SU-DHL-6 (cell line): Measurements from ENCODE around the gene ZNF91.

Experiments used
- CTCF ChIP-seq: fragments of 200-600 bp; sonication (generic); IDR thresholded peaks from one replicate; pipeline ENCODE4 v1.5.1; 2017; ENCODE audit warnings: antibody characterized with exemption, mild to moderate bottlenecking, low read length, moderate library complexity; ENCODE audit not compliant: insufficient read depth, poor library complexity, severe bottlenecking
- EZH2phosphoT487 ChIP-seq: fragments of 200-600 bp; sonication (generic), shearing (Covaris generic); conservative IDR thresholded peaks from 2 replicates; pipeline ENCODE4 v1.6.1; 2018; ENCODE audit warnings: mild to moderate bottlenecking, antibody characterized with exemption, low read length, moderate library complexity, mixed read lengths

GRCh38 chr19:23436318-23436717 lies 41.0 kb upstream of the ZNF91 start:
- no peak for TF ChIP-seq CTCF
- TF ChIP-seq EZH2phosphoT487 = no peak
